ENCODE data around the gene LRRC4C. TPM values are rescaled to one million over a fixed set of nuclear protein-coding genes. Genes with fewer than 3 reads are reported as not detected.

The LRRC4C gene
- total RNA-seq, 2 donors from 2014 or later = 0.84 to 0.95 TPM

GRCh38 chr11:41119484-41119883, 340.0 kb downstream of the LRRC4C start:
- no peak overlapping the region for H3K27ac Mint-ChIP-seq
- Histone ChIP-seq H3K27ac (ENCODE audit: low read depth, low read length) (no peak overlapping the region), H3K36me3 (ENCODE audit: control insufficient read depth, insufficient read depth, low read length) (no peaks in the 10 kb centered on the region), H3K4me1 (ENCODE audit: control insufficient read depth, insufficient read depth, low read length) (no peaks in the 10 kb centered on the region), H3K4me3 (ENCODE audit: low read length) (no peak overlapping the region), H3K27me3 (ENCODE audit: control insufficient read depth, insufficient read depth, low read length, poor library complexity, severe bottlenecking) (no peaks in the 10 kb centered on the region), H3K9me3 (ENCODE audit: control insufficient read depth, low read length) (no peaks in the 10 kb centered on the region), H3K9ac (ENCODE audit: extremely low read depth, low read length, poor library complexity, severe bottlenecking) (no peak overlapping the region)
- 86 to 100% methylated on average over 1 to 2 of the region's 2 CpGs for WGBS, 2 experiments (ENCODE audit: insufficient coverage in 1 of 2, insufficient read length in 1 of 2)
- H3K27me3 Mint-ChIP-seq (ENCODE audit: insufficient read depth) = no peaks in the 10 kb centered on the region
- no peaks in the 10 kb centered on the region for H3K9me3 Mint-ChIP-seq
- H3K36me3 Mint-ChIP-seq (ENCODE audit: low read depth) = no peaks in the 10 kb centered on the region
- peaks cover 9% of the 10 kb centered on the region for H3K4me1 Mint-ChIP-seq
- no peak overlapping the region for H3K4me3 Mint-ChIP-seq
- TF ChIP-seq, protein P1, sequence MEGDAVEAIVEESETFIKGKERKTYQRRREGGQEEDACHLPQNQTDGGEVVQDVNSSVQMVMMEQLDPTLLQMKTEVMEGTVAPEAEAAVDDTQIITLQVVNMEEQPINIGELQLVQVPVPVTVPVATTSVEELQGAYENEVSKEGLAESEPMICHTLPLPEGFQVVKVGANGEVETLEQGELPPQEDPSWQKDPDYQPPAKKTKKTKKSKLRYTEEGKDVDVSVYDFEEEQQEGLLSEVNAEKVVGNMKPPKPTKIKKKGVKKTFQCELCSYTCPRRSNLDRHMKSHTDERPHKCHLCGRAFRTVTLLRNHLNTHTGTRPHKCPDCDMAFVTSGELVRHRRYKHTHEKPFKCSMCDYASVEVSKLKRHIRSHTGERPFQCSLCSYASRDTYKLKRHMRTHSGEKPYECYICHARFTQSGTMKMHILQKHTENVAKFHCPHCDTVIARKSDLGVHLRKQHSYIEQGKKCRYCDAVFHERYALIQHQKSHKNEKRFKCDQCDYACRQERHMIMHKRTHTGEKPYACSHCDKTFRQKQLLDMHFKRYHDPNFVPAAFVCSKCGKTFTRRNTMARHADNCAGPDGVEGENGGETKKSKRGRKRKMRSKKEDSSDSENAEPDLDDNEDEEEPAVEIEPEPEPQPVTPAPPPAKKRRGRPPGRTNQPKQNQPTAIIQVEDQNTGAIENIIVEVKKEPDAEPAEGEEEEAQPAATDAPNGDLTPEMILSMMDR (conservative IDR thresholded peaks at IDR 0.05) = no peak
- no peak for DNase-seq

GRCh38 chr11:41118521-41118920, 340.9 kb downstream of the LRRC4C start:
- Mint-ChIP-seq H3K36me3 (ENCODE audit: low read depth) (no peaks in the 10 kb centered on the region), H3K27ac (no peak overlapping the region)
- no peak overlapping the region for H3K4me3 ChIP-seq (ENCODE audit: low read length)

DNA sequence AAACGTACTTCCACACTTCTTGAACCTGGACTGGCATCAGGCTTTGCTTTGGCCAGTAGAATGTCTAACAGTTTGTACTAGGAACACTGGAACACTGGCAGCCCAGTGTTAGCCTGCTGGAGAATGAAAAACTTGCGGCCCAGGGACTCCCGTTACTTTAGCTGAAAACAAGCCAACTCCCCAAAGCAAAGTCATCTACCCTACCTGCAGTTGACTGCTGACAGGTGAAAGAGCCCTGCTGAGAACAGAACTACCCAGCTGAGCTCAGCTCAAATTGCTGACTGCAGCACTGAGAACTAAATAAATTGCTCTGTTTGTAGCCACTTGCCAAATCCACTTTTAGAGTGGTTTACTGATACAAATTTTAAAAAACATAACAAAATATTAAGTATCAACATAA, 342.5 kb downstream of the LRRC4C start:
- TF ChIP-seq, protein P1 (conservative IDR thresholded peaks at IDR 0.05) = no peak
- H3K4me3 ChIP-seq (ENCODE audit: low read length) = no peak overlapping the region

More at GRCh38 chr11:41118521-41118920, 340.9 kb downstream of the LRRC4C start:
- Histone ChIP-seq H3K36me3 (ENCODE audit: control insufficient read depth, insufficient read depth, low read length) (no peaks in the 10 kb centered on the region), H3K9ac (ENCODE audit: extremely low read depth, low read length, poor library complexity, severe bottlenecking) (no peak overlapping the region), H3K27ac (ENCODE audit: low read depth, low read length) (no peak overlapping the region), H3K27me3 (ENCODE audit: control insufficient read depth, insufficient read depth, low read length, poor library complexity, severe bottlenecking) (no peaks in the 10 kb centered on the region), H3K4me1 (ENCODE audit: control insufficient read depth, insufficient read depth, low read length) (no peaks in the 10 kb centered on the region), H3K9me3 (ENCODE audit: control insufficient read depth, low read length) (no peaks in the 10 kb centered on the region)
- DNase-seq = no peak
- H3K9me3 Mint-ChIP-seq = no peaks in the 10 kb centered on the region
- H3K4me3 Mint-ChIP-seq = no peak overlapping the region
- no peaks in the 10 kb centered on the region for H3K27me3 Mint-ChIP-seq (ENCODE audit: insufficient read depth)
- WGBS, 2 experiments (ENCODE audit: insufficient coverage in 1 of 2, insufficient read length in 1 of 2) = 54 to 61% methylated on average over 2 of the region's 2 CpGs
- peaks cover 9% of the 10 kb centered on the region for H3K4me1 Mint-ChIP-seq
- TF ChIP-seq, protein P1 (conservative IDR thresholded peaks at IDR 0.05) = no peak

More for the DNA sequence above, 342.5 kb downstream of the LRRC4C start:
- no peaks in the 10 kb centered on the region for H3K36me3 Mint-ChIP-seq (ENCODE audit: low read depth)
- H3K9me3 Mint-ChIP-seq = no peaks in the 10 kb centered on the region
- peak; percentile 76 for DNase-seq
- H3K9ac ChIP-seq (ENCODE audit: extremely low read depth, low read length, poor library complexity, severe bottlenecking) = no peak overlapping the region
- no peaks in the 10 kb centered on the region for H3K27me3 ChIP-seq (ENCODE audit: control insufficient read depth, insufficient read depth, low read length, poor library complexity, severe bottlenecking)
- H3K4me1 ChIP-seq (ENCODE audit: control insufficient read depth, insufficient read depth, low read length) = no peaks in the 10 kb centered on the region
- no peak overlapping the region for H3K4me3 Mint-ChIP-seq
- 53 to 55% methylated on average over 2 to 3 of the region's 3 CpGs for whole genome bisulfite sequencing, 2 experiments (ENCODE audit: insufficient coverage in 1 of 2, insufficient read length in 1 of 2)
- no peak overlapping the region for H3K27ac ChIP-seq (ENCODE audit: low read depth, low read length)
- H3K27me3 Mint-ChIP-seq (ENCODE audit: insufficient read depth) = no peaks in the 10 kb centered on the region
- H3K27ac Mint-ChIP-seq = no peak overlapping the region
- no peaks in the 10 kb centered on the region for H3K9me3 ChIP-seq (ENCODE audit: control insufficient read depth, low read length)
- H3K36me3 ChIP-seq (ENCODE audit: control insufficient read depth, insufficient read depth, low read length) = no peaks in the 10 kb centered on the region
- H3K4me1 Mint-ChIP-seq = peaks cover 9% of the 10 kb centered on the region

All from endodermal cell (in vitro differentiated cells).